ENCODE results near the gene GAREM1. TPM values are rescaled to one million over a fixed set of nuclear protein-coding genes. Genes with fewer than 3 reads are reported as not detected.

GAREM1 gene
- total RNA-seq, 1 experiment from 2014 or later = 11.1 TPM

DNA sequence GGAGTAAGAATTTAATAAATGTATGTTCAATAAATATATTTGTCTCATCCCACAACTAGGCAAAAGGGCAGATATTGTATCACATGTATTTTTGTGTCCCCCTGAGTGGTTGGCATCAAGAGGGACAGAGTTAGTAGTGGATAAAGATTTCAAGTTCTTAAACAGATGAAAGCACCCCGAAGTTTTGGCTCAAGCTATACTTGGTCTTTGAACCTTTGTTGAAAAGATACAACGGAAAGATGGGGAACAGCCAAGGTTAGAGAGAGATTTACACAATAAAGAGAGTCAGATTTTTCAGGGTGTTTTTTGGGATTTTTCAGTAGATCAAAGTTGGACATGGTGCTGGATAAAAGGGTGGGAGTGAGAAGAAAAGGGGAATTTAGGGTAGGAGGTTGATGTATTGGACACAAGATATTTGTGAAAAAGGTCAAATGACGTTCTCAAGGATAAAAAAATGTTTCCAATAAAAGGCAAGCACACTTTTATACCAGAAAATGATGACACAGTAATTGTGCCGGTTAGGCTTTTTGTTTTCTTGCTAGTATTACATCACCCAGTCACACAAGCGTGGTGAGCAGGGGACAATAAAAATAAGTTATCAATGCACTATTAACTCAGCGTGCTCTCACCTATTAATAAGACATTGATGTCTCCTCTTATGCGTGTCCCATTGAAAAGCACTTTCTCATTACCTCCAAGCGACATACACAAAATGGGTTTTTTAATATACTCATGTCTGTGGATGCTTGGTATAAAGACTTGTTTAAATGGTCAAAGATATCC, 221.3 kb downstream of the GAREM1 start (continued):
- TF ChIP-seq, protein P1, sequence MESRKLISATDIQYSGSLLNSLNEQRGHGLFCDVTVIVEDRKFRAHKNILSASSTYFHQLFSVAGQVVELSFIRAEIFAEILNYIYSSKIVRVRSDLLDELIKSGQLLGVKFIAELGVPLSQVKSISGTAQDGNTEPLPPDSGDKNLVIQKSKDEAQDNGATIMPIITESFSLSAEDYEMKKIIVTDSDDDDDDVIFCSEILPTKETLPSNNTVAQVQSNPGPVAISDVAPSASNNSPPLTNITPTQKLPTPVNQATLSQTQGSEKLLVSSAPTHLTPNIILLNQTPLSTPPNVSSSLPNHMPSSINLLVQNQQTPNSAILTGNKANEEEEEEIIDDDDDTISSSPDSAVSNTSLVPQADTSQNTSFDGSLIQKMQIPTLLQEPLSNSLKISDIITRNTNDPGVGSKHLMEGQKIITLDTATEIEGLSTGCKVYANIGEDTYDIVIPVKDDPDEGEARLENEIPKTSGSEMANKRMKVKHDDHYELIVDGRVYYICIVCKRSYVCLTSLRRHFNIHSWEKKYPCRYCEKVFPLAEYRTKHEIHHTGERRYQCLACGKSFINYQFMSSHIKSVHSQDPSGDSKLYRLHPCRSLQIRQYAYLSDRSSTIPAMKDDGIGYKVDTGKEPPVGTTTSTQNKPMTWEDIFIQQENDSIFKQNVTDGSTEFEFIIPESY (IDR thresholded peaks at IDR 0.05; ENCODE audit: extremely low read depth, insufficient replicate concordance, low read length) = no peak
- TF ChIP-seq, protein P2, sequence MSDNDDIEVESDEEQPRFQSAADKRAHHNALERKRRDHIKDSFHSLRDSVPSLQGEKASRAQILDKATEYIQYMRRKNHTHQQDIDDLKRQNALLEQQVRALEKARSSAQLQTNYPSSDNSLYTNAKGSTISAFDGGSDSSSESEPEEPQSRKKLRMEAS (IDR thresholded peaks at IDR 0.05) = no peak
- TF ChIP-seq SRF (IDR thresholded peaks at IDR 0.05; ENCODE audit: low read depth) = no peak

DNA sequence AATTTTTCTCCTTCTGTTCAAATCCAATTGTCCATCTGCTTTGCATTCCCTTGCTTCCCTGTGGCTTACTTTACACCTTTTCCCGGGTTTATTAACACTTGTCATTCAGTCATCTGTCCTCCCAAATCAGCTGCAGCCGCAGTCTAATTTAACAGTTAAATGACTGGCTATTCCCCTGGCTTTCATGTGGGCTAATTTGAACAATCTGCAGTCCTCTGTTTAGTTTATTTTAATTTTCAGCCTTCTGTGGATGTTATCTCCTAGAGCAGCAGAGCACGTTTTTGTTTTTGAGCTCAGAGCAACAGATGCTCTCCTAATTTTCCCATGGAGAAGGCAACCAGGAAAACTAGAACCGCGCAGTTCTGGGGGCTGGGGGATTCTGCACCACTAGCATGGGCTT, 225.8 kb downstream of the GAREM1 start:
- no peak overlapping the region for H3K9ac ChIP-seq (ENCODE audit: low read length)
- intact Hi-C loops (cut with micrococcal nuclease) = no loop called here
- no peaks in the 10 kb centered on the region for H3K9me2 ChIP-seq (ENCODE audit: insufficient read depth)
- ChIA-PET RAD21 (ENCODE audit: low non-redundant PET in 1 of 2, low total read pairs in 2 of 2, uncharacterized antibody in 2 of 2, unreplicated experiment in 2 of 2) (no interaction called here), POLR2A (no interaction called here), CTCF (no interaction called here)
- no peaks in the 10 kb centered on the region; the same call in 1 of the 2 replicates for H4K20me1 ChIP-seq (ENCODE audit: insufficient read depth)
- BruUV-seq (replicated peaks) = no TSS peak
- H3K36me3 ChIP-seq (ENCODE audit: control insufficient read depth in 1 of 2, insufficient read depth in 2 of 2, low read length in 2 of 2) = no peaks in the 10 kb centered on the region
- H3K9me3 ChIP-seq (ENCODE audit: control insufficient read depth in 1 of 2, insufficient read depth in 1 of 2, low read depth in 1 of 2, low read length in 2 of 2) = no peaks in the 10 kb centered on the region
- no peak overlapping the region for H3K4me3 ChIP-seq (replicated peaks in 1 of 2; ENCODE audit: low read depth in 1 of 2, low read length in 2 of 2)
- DNase-seq (ENCODE audit: low read depth, low spot score) (no peak), ATAC-seq (no peak)
- no peak overlapping the region for H3K27ac ChIP-seq (ENCODE audit: low read depth, low read length)
- TF ChIP-seq EZH2phosphoT487 (IDR thresholded peaks at IDR 0.05; ENCODE audit: borderline replicate concordance) = no peak
- TF ChIP-seq SP1 (IDR thresholded peaks at IDR 0.05; ENCODE audit: low read depth) = no peak
- TF ChIP-seq, protein P2 (IDR thresholded peaks at IDR 0.05) = no peak
- no peak for TF ChIP-seq CEBPB (IDR thresholded peaks at IDR 0.05; ENCODE audit: low read depth)
- TF ChIP-seq FOSL1 (IDR thresholded peaks at IDR 0.05; ENCODE audit: low read depth) = no peak
- no peak for TF ChIP-seq JUND (IDR thresholded peaks at IDR 0.05)
- TF ChIP-seq POLR2AphosphoS5 (IDR thresholded peaks at IDR 0.05; ENCODE audit: low read depth, low read length) = no peak
- no peak for TF ChIP-seq YY1 (IDR thresholded peaks at IDR 0.05; ENCODE audit: extremely low read depth, insufficient replicate concordance, low read depth, low read length)
- TF ChIP-seq, protein P3, sequence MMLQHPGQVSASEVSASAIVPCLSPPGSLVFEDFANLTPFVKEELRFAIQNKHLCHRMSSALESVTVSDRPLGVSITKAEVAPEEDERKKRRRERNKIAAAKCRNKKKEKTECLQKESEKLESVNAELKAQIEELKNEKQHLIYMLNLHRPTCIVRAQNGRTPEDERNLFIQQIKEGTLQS (IDR thresholded peaks at IDR 0.05) = no peak
- no peak for TF ChIP-seq CBX3 (IDR thresholded peaks at IDR 0.05; ENCODE audit: low read depth)
- H3K4me1 ChIP-seq (ENCODE audit: control insufficient read depth in 1 of 2, insufficient read depth in 2 of 2, low read length in 2 of 2) = no peaks in the 10 kb centered on the region
- no peaks in the 10 kb centered on the region for H3K79me2 ChIP-seq (ENCODE audit: insufficient read depth, low read length)
- peaks cover 4% of the 10 kb centered on the region; the same call in 1 of the 2 replicates for H3K27me3 ChIP-seq (ENCODE audit: insufficient read depth, low read length)
- no peak overlapping the region for H2AFZ ChIP-seq (ENCODE audit: low read depth, low read length, poor library complexity, severe bottlenecking)
- H3K4me2 ChIP-seq (ENCODE audit: low read length) = no peak overlapping the region

Measured in HCT116 (cell line).